Panc1 (cell line): ENCODE measurements around the gene KCNC1.

Experiments
- CTCF ChIP-seq: fragments of 450-650 bp; IDR thresholded peaks from 2 replicates; pipeline ENCODE4 v1.5.1; 2017; ENCODE audit warnings: mild to moderate bottlenecking
- POLR2AphosphoS5 ChIP-seq: IDR thresholded peaks from 2 replicates; pipeline ENCODE4 v1.6.1; 2012; ENCODE audit warnings: mild to moderate bottlenecking, low read depth, low read length, moderate library complexity

DNA sequence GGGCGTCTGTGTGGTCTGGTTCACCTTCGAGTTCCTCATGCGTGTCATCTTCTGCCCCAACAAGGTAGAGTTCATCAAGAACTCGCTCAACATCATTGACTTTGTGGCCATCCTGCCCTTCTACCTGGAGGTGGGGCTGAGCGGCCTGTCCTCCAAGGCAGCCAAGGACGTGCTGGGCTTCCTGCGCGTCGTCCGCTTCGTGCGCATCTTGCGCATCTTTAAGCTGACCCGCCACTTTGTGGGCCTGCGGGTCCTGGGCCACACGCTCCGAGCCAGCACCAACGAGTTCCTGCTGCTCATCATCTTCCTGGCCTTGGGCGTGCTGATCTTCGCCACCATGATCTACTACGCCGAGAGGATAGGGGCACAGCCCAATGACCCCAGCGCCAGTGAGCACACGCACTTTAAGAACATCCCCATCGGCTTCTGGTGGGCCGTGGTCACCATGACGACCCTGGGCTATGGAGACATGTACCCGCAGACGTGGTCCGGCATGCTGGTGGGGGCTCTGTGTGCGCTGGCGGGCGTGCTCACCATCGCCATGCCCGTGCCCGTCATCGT is 37.3 kb downstream of the KCNC1 start:
- no peak for TF ChIP-seq CTCF
- TF ChIP-seq POLR2AphosphoS5, result no peak
